Measurements from ENCODE around the gene NOL9. TPM values are rescaled to one million over a fixed set of nuclear protein-coding genes. Genes with fewer than 3 reads are reported as not detected.

NOL9 gene
- total and polyA plus RNA-seq, 2 of the 13 experiments (the other 11 are each of a cell fraction or from before 2014, with no cell fraction given): 18.0 to 24.7 TPM

DNA sequence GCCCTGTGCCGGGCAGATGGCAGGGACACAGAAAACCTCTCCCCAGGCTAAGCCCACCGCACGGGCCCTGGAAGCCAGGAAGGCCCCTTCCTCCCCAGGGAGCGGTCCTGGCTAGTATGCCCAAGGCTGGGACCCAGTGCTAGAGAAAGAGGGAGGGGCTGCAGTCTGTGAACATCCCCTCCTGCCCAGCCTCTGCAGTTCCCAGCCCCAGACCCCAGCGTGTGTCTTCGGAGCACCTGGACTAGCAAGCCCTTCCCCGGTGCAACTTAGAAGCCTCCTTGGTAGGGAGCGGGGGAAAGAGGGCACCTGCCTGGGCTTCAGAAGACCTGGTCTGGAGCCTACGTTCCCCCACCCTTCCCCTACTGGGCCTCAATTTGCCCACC is 64.9 kb downstream of the NOL9 start:
- BruUV-seq (replicated peaks): no TSS peak
- Histone ChIP-seq H3K9ac (ENCODE audit: insufficient read depth, low read depth, low read length) (peak overlapping the region; percentile 30; the same call in 1 of the 2 replicates), H3K4me1 (ENCODE audit: insufficient read depth, low read length) (peaks cover 52% of the 10 kb centered on the region), H3K4me3 (replicated peaks in 1 of 3; ENCODE audit: insufficient read depth in 1 of 3, low read depth in 2 of 3, low read length in 3 of 3) (peak overlapping the region; percentile 88 to 99 (median 89); a peak in 5 of 6 replicates), H3K27me3 (ENCODE audit: control insufficient read depth in 1 of 2, insufficient read depth in 2 of 2, low read length in 2 of 2) (peaks cover 0 to 3% of the 10 kb centered on the region in 2 experiments; a peak in 1 of 5 replicates), H4K20me1 (ENCODE audit: insufficient read depth, low read length) (no peaks in the 10 kb centered on the region), H3K27ac (ENCODE audit: extremely low read length, insufficient read depth, low read length) (no peak overlapping the region), H3K4me2 (ENCODE audit: low read depth, low read length) (peak overlapping the region; percentile 97), H2AFZ (ENCODE audit: low read length) (no peak overlapping the region), H3K36me3 (replicated peaks in 1 of 2; ENCODE audit: control insufficient read depth in 1 of 2, insufficient read depth in 2 of 2, low read length in 2 of 2) (no peaks in the 10 kb centered on the region), H3K9me3 (ENCODE audit: low read length) (no peaks in the 10 kb centered on the region), H3K79me2 (ENCODE audit: insufficient read depth, low read length) (no peaks in the 10 kb centered on the region)
- ChIA-PET POLR2A (interaction anchor here (1.0 to 2.9 kb wide), 3 partner anchors 11 to 42 kb away, joined by 4 to 13 read pairs (median 8); no protein-coding TSS in a partner anchor), CTCF (ENCODE audit: low intra/inter-chr PET ratio, low total read pairs) (no interaction called here)
- in situ Hi-C loops (cut with HindIII; ENCODE audit: extremely low pct_ligation_motif_present, low pct_unique_long_range_greater_than_20kb): loop anchor here (25.0 kb wide), 1 partner anchor 723 kb away; no protein-coding TSS in a partner anchor
- intact Hi-C loops (cut with micrococcal nuclease; ENCODE audit: unreplicated experiment): loop anchor here (5.0 kb wide), 1 partner anchor 158 kb away; no protein-coding TSS in a partner anchor
- FAIRE-seq (no peak), DNase-seq (ENCODE audit: low spot score) (no peak), ATAC-seq (no peak)
- WGBS (ENCODE audit: low lambda C conversion rate): 35% methylated on average over 4 of the region's 9 CpGs
- TF ChIP-seq ZFP36L1 (CRISPR knock-in tag; IDR thresholded peaks at IDR 0.05): no peak
- no peak for TF ChIP-seq JUNB (CRISPR knock-in tag; IDR thresholded peaks at IDR 0.05; ENCODE audit: borderline replicate concordance)
- TF ChIP-seq MAFK (conservative IDR thresholded peaks at IDR 0.05 in 1 of 2, IDR thresholded peaks at IDR 0.05 in 1 of 2; ENCODE audit: low read length in 2 of 2): no peak
- no peak for TF ChIP-seq ZNF839 (CRISPR knock-in tag; IDR thresholded peaks at IDR 0.05; ENCODE audit: borderline replicate concordance)
- TF ChIP-seq ARNT (IDR thresholded peaks at IDR 0.05): no peak
- TF ChIP-seq PCBP1 (IDR thresholded peaks at IDR 0.05; ENCODE audit: borderline replicate concordance, low read depth, low read length): no peak
- TF ChIP-seq REXO4 (CRISPR knock-in tag; IDR thresholded peaks at IDR 0.05; ENCODE audit: borderline replicate concordance): no peak
- TF ChIP-seq POLR2AphosphoS5 (IDR thresholded peaks at IDR 0.05; ENCODE audit: low read depth, low read length): no peak
- no peak for TF ChIP-seq ZNF580 (CRISPR knock-in tag; IDR thresholded peaks at IDR 0.05; ENCODE audit: borderline replicate concordance, low read depth)
- TF ChIP-seq, protein P1, sequence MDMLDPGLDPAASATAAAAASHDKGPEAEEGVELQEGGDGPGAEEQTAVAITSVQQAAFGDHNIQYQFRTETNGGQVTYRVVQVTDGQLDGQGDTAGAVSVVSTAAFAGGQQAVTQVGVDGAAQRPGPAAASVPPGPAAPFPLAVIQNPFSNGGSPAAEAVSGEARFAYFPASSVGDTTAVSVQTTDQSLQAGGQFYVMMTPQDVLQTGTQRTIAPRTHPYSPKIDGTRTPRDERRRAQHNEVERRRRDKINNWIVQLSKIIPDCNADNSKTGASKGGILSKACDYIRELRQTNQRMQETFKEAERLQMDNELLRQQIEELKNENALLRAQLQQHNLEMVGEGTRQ (IDR thresholded peaks at IDR 0.05; ENCODE audit: low read depth, low read length): no peak
- TF ChIP-seq, protein P1 (CRISPR knock-in tag; IDR thresholded peaks at IDR 0.05; ENCODE audit: borderline replicate concordance): no peak
- no peak for TF ChIP-seq ZNF343 (CRISPR knock-in tag; IDR thresholded peaks at IDR 0.05)
- TF ChIP-seq ONECUT2 (CRISPR knock-in tag; IDR thresholded peaks at IDR 0.05): no peak
- no peak for TF ChIP-seq PHB2 (IDR thresholded peaks at IDR 0.05; ENCODE audit: partially characterized antibody)
- no peak for TF ChIP-seq SAFB2 (CRISPR knock-in tag; IDR thresholded peaks at IDR 0.05; ENCODE audit: borderline replicate concordance, low read depth)
- no peak for TF ChIP-seq JARID2 (CRISPR knock-in tag; IDR thresholded peaks at IDR 0.05; ENCODE audit: insufficient replicate concordance)
- no peak for TF ChIP-seq ZNF513 (CRISPR knock-in tag; conservative IDR thresholded peaks at IDR 0.05)
